ENCODE results near the gene ANP32B. TPM values are rescaled to one million over a fixed set of nuclear protein-coding genes. Genes with fewer than 3 reads are reported as not detected.

Gene ANP32B
- total and polyA plus RNA-seq, 2 experiments from 2014 or later, result 15.4 to 64.3 TPM

- WGBS (ENCODE audit: low lambda C conversion rate, missing lambda C conversion rate), result 92% methylated on average over 1 of the region's 1 CpG
- no peaks in the 10 kb centered on the region for H3K4me1 ChIP-seq (ENCODE audit: insufficient read depth)
- H3K4me3 ChIP-seq, result no peak overlapping the region
- TF ChIP-seq EZH2 (IDR thresholded peaks at IDR 0.05; ENCODE audit: borderline replicate concordance), result no peak
- TF ChIP-seq CTCF (IDR thresholded peaks at IDR 0.05; ENCODE audit: poor library complexity), result no peak
- no peak for DNase-seq (ENCODE audit: low spot score)
- H3K4me2 ChIP-seq, result no peak overlapping the region
- no peaks in the 10 kb centered on the region for H3K9me2 ChIP-seq (replicated peaks; ENCODE audit: insufficient read depth)
- no peaks in the 10 kb centered on the region for H3K36me3 ChIP-seq (replicated peaks; ENCODE audit: insufficient read depth, low read depth)
- no peaks in the 10 kb centered on the region for H3K27me3 ChIP-seq
- H3K27ac ChIP-seq, result no peak overlapping the region
- H4K20me1 ChIP-seq (ENCODE audit: insufficient read depth, poor library complexity, severe bottlenecking), result no peaks in the 10 kb centered on the region
- no peaks in the 10 kb centered on the region for H3K9me3 ChIP-seq (ENCODE audit: low read depth)
- no peak overlapping the region for H2AFZ ChIP-seq
- H3K79me2 ChIP-seq, result peaks cover 3% of the 10 kb centered on the region
Observed at GRCh38 chr9:98009936-98010335, 26.8 kb downstream of the ANP32B start.

GRCh38 chr9:98010445-98010844, 27.3 kb downstream of the ANP32B start:
- Histone ChIP-seq H3K36me3 (replicated peaks; ENCODE audit: insufficient read depth, low read depth) (no peaks in the 10 kb centered on the region), H3K27ac (no peak overlapping the region), H3K27me3 (no peaks in the 10 kb centered on the region), H4K20me1 (ENCODE audit: insufficient read depth, poor library complexity, severe bottlenecking) (no peaks in the 10 kb centered on the region), H3K4me2 (no peak overlapping the region), H3K79me2 (peaks cover 3% of the 10 kb centered on the region), H3K4me1 (ENCODE audit: insufficient read depth) (no peaks in the 10 kb centered on the region), H2AFZ (no peak overlapping the region), H3K4me3 (no peak overlapping the region), H3K9me3 (ENCODE audit: low read depth) (no peaks in the 10 kb centered on the region), H3K9me2 (replicated peaks; ENCODE audit: insufficient read depth) (no peaks in the 10 kb centered on the region)
- TF ChIP-seq EZH2phosphoT487 (IDR thresholded peaks at IDR 0.05; ENCODE audit: low read depth, severe bottlenecking, unreplicated experiment), result no peak
- no peak for TF ChIP-seq EZH2 (IDR thresholded peaks at IDR 0.05; ENCODE audit: borderline replicate concordance)
- TF ChIP-seq CTCF (IDR thresholded peaks at IDR 0.05; ENCODE audit: poor library complexity), result no peak
- peak; percentile 56 for DNase-seq (ENCODE audit: low spot score)
- WGBS (ENCODE audit: low lambda C conversion rate, missing lambda C conversion rate), result 47% methylated on average over 2 of the region's 2 CpGs

GRCh38 chr9:98011122-98011521, 28.0 kb downstream of the ANP32B start:
- Histone ChIP-seq H3K9me3 (ENCODE audit: low read depth) (no peaks in the 10 kb centered on the region), H2AFZ (no peak overlapping the region), H3K4me1 (ENCODE audit: insufficient read depth) (no peaks in the 10 kb centered on the region), H3K27me3 (no peaks in the 10 kb centered on the region), H3K36me3 (replicated peaks; ENCODE audit: insufficient read depth, low read depth) (no peaks in the 10 kb centered on the region), H3K9me2 (replicated peaks; ENCODE audit: insufficient read depth) (no peaks in the 10 kb centered on the region), H3K79me2 (peaks cover 3% of the 10 kb centered on the region), H3K27ac (peak overlapping the region; percentile 4), H3K4me2 (no peak overlapping the region), H3K4me3 (no peak overlapping the region), H4K20me1 (ENCODE audit: insufficient read depth, poor library complexity, severe bottlenecking) (no peaks in the 10 kb centered on the region)
- DNase-seq (ENCODE audit: low spot score), result no peak
- WGBS (ENCODE audit: low lambda C conversion rate, missing lambda C conversion rate), result 98% methylated on average over 7 of the region's 7 CpGs
- TF ChIP-seq CTCF (IDR thresholded peaks at IDR 0.05; ENCODE audit: poor library complexity) (no peak), EZH2phosphoT487 (IDR thresholded peaks at IDR 0.05; ENCODE audit: low read depth, severe bottlenecking, unreplicated experiment) (no peak), EZH2 (IDR thresholded peaks at IDR 0.05; ENCODE audit: borderline replicate concordance) (no peak)

- DNase-seq (ENCODE audit: low spot score), result no peak
- TF ChIP-seq EZH2 (IDR thresholded peaks at IDR 0.05; ENCODE audit: borderline replicate concordance) (no peak), EZH2phosphoT487 (IDR thresholded peaks at IDR 0.05; ENCODE audit: low read depth, severe bottlenecking, unreplicated experiment) (no peak), CTCF (IDR thresholded peaks at IDR 0.05; ENCODE audit: poor library complexity) (no peak)
Observed at GRCh38 chr9:98016137-98016680, 33.1 kb downstream of the ANP32B start.

More at GRCh38 chr9:98016137-98016680, 33.1 kb downstream of the ANP32B start:
- Histone ChIP-seq H3K9me2 (replicated peaks; ENCODE audit: insufficient read depth) (no peaks in the 10 kb centered on the region), H3K27ac (no peak overlapping the region), H3K79me2 (no peaks in the 10 kb centered on the region), H3K4me3 (no peak overlapping the region), H3K36me3 (replicated peaks; ENCODE audit: insufficient read depth, low read depth) (no peaks in the 10 kb centered on the region), H2AFZ (no peak overlapping the region), H3K9me3 (ENCODE audit: low read depth) (no peaks in the 10 kb centered on the region), H3K4me2 (no peak overlapping the region), H3K27me3 (no peaks in the 10 kb centered on the region), H3K4me1 (ENCODE audit: insufficient read depth) (no peaks in the 10 kb centered on the region), H4K20me1 (ENCODE audit: insufficient read depth, poor library complexity, severe bottlenecking) (no peaks in the 10 kb centered on the region)
- WGBS (ENCODE audit: low lambda C conversion rate, missing lambda C conversion rate), result 98% methylated on average over 4 of the region's 4 CpGs

Measured in hepatocyte (in vitro differentiated cells).